LNCaP clone FGC (cell line): ENCODE measurements around the gene FAM13C.

Source experiments
- DNase-seq: peaks from one replicate; pipeline ENCODE4 v3.0.0-alpha.2; 2011; ENCODE audit warnings: low read depth
- H3K4me3 ChIP-seq: 2 replicates; pipeline ENCODE4 v1.5.1; 2011; ENCODE audit warnings: mild to moderate bottlenecking, low read depth, low read length, control low read depth
- CTCF ChIP-seq: IDR thresholded peaks from 2 replicates; pipeline ENCODE4 v1.5.1; 2012; ENCODE audit warnings: mild to moderate bottlenecking; ENCODE audit not compliant: control insufficient read depth, insufficient read depth; ENCODE audit errors: extremely low read depth

Gene FAM13C

GRCh38 chr10:59323831-59324401, 38.4 kb downstream of the FAM13C start:
- no peak for DNase-seq
- no peak for TF ChIP-seq CTCF
- H3K4me3 ChIP-seq: no peak overlapping the region

- DNase-seq: no peak
- H3K4me3 ChIP-seq: no peak overlapping the region
- TF ChIP-seq CTCF: no peak
These were observed 39.3 kb downstream of the FAM13C start for GRCh38 chr10:59323036-59323459.

- H3K4me3 ChIP-seq: no peak overlapping the region
- TF ChIP-seq CTCF: no peak
- no peak for DNase-seq
These were observed 40.2 kb downstream of the FAM13C start for GRCh38 chr10:59322131-59322530.

- DNase-seq: no peak
- H3K4me3 ChIP-seq: no peak overlapping the region
- TF ChIP-seq CTCF: no peak
These were observed 42.0 kb downstream of the FAM13C start for GRCh38 chr10:59320355-59320754.

GRCh38 chr10:59319854-59320253, 42.5 kb downstream of the FAM13C start:
- DNase-seq: no peak
- TF ChIP-seq CTCF: no peak
- no peak overlapping the region for H3K4me3 ChIP-seq

GRCh38 chr10:59317066-59317465, 45.3 kb downstream of the FAM13C start:
- no peak for DNase-seq
- H3K4me3 ChIP-seq: no peak overlapping the region
- TF ChIP-seq CTCF: no peak

GRCh38 chr10:59315465-59315864, 46.9 kb downstream of the FAM13C start:
- DNase-seq: no peak
- H3K4me3 ChIP-seq: no peak overlapping the region
- no peak for TF ChIP-seq CTCF
